Neuronal stem cell (in vitro differentiated cells): ENCODE measurements around the gene ACVR1B.
A peak's percentile ranks its signal among the peaks of the same experiment; 100 is the strongest.

ENCODE experiments used
- DNase-seq: peaks from one replicate; pipeline ENCODE4 v3.0.0-alpha.2; 2013; ENCODE audit warnings: low spot score
- H2AFZ ChIP-seq: one replicate; pipeline ENCODE4 v1.6.1; 2013; ENCODE audit warnings: mild to moderate bottlenecking, low read length, inconsistent platforms
- H2AK5ac ChIP-seq: 2 replicates; pipeline ENCODE4 v1.6.1; 2013; ENCODE audit warnings: low read depth, mild to moderate bottlenecking, inconsistent platforms, low read length, moderate library complexity, mixed read lengths
- H2BK120ac ChIP-seq: 2 replicates; pipeline ENCODE4 v1.6.1; 2013; ENCODE audit warnings: low read depth, mild to moderate bottlenecking, inconsistent platforms, low read length, moderate library complexity, mixed read lengths
- H2BK12ac ChIP-seq: one replicate; pipeline ENCODE4 v1.6.1; 2013; ENCODE audit warnings: low read length, inconsistent platforms
- H2BK15ac ChIP-seq: 2 replicates; pipeline ENCODE4 v1.6.1; 2013; ENCODE audit warnings: mild to moderate bottlenecking, low read length, inconsistent platforms, mixed read lengths
- H2BK5ac ChIP-seq: one replicate; pipeline ENCODE4 v1.6.1; 2013; ENCODE audit warnings: inconsistent platforms, mild to moderate bottlenecking, low read length, moderate library complexity
- H3K14ac ChIP-seq: one replicate; pipeline ENCODE4 v1.6.1; 2013; ENCODE audit warnings: low read length, inconsistent platforms
- H3K18ac ChIP-seq: 2 replicates; pipeline ENCODE4 v1.6.1; 2013; ENCODE audit warnings: low read length, inconsistent platforms
- H3K23ac ChIP-seq: 2 replicates; pipeline ENCODE4 v1.6.1; 2013; ENCODE audit warnings: low read depth, mild to moderate bottlenecking, mixed read lengths, low read length, inconsistent platforms; ENCODE audit not compliant: poor library complexity
- H3K27ac ChIP-seq: replicated peaks from 3 replicates; pipeline ENCODE4 v1.5.1; 2013; ENCODE audit warnings: low read length, inconsistent platforms
- H3K27me3 ChIP-seq, 3 experiments: 2 replicates each; pipeline ENCODE4 v1.6.1; 2013; ENCODE audit warnings: low read length in 3 of 3, mild to moderate bottlenecking in 2 of 3, inconsistent platforms in 1 of 3, low read depth in 1 of 3, mixed read lengths in 1 of 3, moderate library complexity in 1 of 3; ENCODE audit not compliant: control insufficient read depth in 3 of 3, insufficient read depth in 3 of 3
- H3K36me3 ChIP-seq, 2 donors: replicated peaks in 1 of 2; 2 replicates each; pipeline ENCODE4 v1.6.1; 2013; ENCODE audit warnings: low read length in 2 of 2; ENCODE audit not compliant: control insufficient read depth in 2 of 2, insufficient read depth in 2 of 2
- H3K4ac ChIP-seq: 2 replicates; pipeline ENCODE4 v1.6.1; 2013; ENCODE audit warnings: inconsistent platforms, mild to moderate bottlenecking, low read length, moderate library complexity
- H3K4me1 ChIP-seq, 2 donors: 1 replicate in 1 of 2; 2 replicates in 1 of 2; pipeline ENCODE4 v1.6.1; 2013; ENCODE audit warnings: low read length in 2 of 2, low read depth in 1 of 2; ENCODE audit not compliant: control insufficient read depth in 2 of 2, insufficient read depth in 1 of 2
- H3K4me2 ChIP-seq: one replicate; pipeline ENCODE4 v1.6.1; 2013; ENCODE audit warnings: mild to moderate bottlenecking, low read length, inconsistent platforms; ENCODE audit not compliant: insufficient read depth, poor library complexity, severe bottlenecking
- H3K4me3 ChIP-seq, 2 donors: 2 replicates each; pipeline ENCODE4 v1.5.1; 2013; ENCODE audit warnings: low read length in 2 of 2, mild to moderate bottlenecking in 2 of 2, inconsistent platforms in 1 of 2, moderate library complexity in 1 of 2
- H3K79me1 ChIP-seq: one replicate; pipeline ENCODE4 v1.6.1; 2013; ENCODE audit warnings: low read depth, mild to moderate bottlenecking, inconsistent platforms, low read length, moderate library complexity
- H3K9ac ChIP-seq: one replicate; pipeline ENCODE4 v1.6.1; 2013; ENCODE audit warnings: mild to moderate bottlenecking, low read depth, low read length, inconsistent platforms; ENCODE audit not compliant: poor library complexity
- H3K9me3 ChIP-seq, 2 donors: replicated peaks in 1 of 2; 2 replicates each; pipeline versions ENCODE3 to v1.6.1; 2013; ENCODE audit warnings: low read length in 2 of 2, mild to moderate bottlenecking in 2 of 2, inconsistent platforms in 1 of 2, low read depth in 1 of 2, mixed read lengths in 1 of 2, moderate library complexity in 1 of 2; ENCODE audit not compliant: control insufficient read depth in 2 of 2, insufficient read depth in 1 of 2
- H4K8ac ChIP-seq: one replicate; pipeline ENCODE4 v1.6.1; 2013; ENCODE audit warnings: low read depth, mild to moderate bottlenecking, inconsistent platforms, low read length, moderate library complexity
- H4K91ac ChIP-seq: one replicate; pipeline ENCODE4 v1.6.1; 2013; ENCODE audit warnings: low read length, low read depth, mild to moderate bottlenecking, inconsistent platforms; ENCODE audit not compliant: poor library complexity
- WGBS, 2 donors: extraction: QIAGEN DNeasy Blood & Tissue Kit; methylation state at CpG; one replicate each; pipeline ENCODE4 v1.1.7; 2013; ENCODE audit warnings: missing lambda C conversion rate in 2 of 2, mixed read lengths in 1 of 2; ENCODE audit not compliant: insufficient read length in 2 of 2, insufficient replicate concordance in 1 of 2; ENCODE audit errors: extremely low coverage in 2 of 2; 5-methylcytosine and 5-hydroxymethylcytosine counted together

Gene ACVR1B

DNA sequence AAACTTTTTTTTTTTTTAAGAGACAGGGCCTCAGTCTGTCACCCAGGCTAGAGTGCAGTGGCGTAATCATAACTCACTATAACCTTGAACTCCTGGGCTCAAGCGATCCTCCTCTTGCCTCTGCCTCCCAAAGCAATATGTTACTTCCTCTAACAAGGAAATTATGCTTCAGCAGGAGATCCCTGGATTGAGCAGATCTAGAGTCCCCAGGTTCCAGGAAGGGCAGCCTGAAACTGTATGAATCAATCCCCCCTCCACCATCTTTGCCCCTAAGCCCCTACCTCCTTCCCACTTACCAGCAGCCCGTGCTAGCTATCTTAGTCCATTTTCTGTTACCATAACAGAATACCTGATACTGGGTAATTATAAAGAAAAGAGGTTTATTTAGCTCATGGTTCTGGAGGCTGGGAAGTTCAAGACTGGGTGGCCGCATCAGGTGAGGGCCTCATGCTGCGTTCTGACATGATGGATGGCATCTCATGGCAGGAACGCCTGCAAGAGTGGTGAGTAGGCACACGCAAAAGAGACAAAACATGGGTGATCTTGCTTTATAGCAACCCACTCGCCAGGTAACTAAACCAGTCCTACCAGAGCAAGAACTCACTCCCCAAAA, 60.2 kb downstream of the ACVR1B start:
- H3K9ac ChIP-seq: no peak overlapping the region
- peak overlapping the region; percentile 31 for H2AK5ac ChIP-seq
- no peak overlapping the region for H2BK120ac ChIP-seq
- H3K4me2 ChIP-seq: no peak overlapping the region
- no peak overlapping the region for H3K23ac ChIP-seq
- WGBS, 2 donors: no CpG with 5 or more reads among the region's 8 CpGs
- H2BK15ac ChIP-seq: no peak overlapping the region
- H3K36me3 ChIP-seq: peaks cover 6 to 38% of the 10 kb centered on the region in 2 donors
- peaks cover 16 to 20% of the 10 kb centered on the region in 2 donors for H3K4me1 ChIP-seq
- H3K14ac ChIP-seq: no peak overlapping the region
- H3K79me1 ChIP-seq: no peaks in the 10 kb centered on the region
- peaks cover 0 to 22% (median 0%) of the 10 kb centered on the region in 3 experiments for H3K27me3 ChIP-seq
- H3K4me3 ChIP-seq: no peak overlapping the region
- no peak overlapping the region for H2AFZ ChIP-seq
- no peak for DNase-seq
- no peak overlapping the region for H4K8ac ChIP-seq
- no peak overlapping the region for H2BK5ac ChIP-seq
- H2BK12ac ChIP-seq: no peak overlapping the region
- H3K4ac ChIP-seq: no peak overlapping the region
- H3K9me3 ChIP-seq: peaks cover 4 to 14% of the 10 kb centered on the region in 2 donors
- H3K27ac ChIP-seq: no peak overlapping the region
- no peak overlapping the region for H4K91ac ChIP-seq
- no peak overlapping the region for H3K18ac ChIP-seq

DNA sequence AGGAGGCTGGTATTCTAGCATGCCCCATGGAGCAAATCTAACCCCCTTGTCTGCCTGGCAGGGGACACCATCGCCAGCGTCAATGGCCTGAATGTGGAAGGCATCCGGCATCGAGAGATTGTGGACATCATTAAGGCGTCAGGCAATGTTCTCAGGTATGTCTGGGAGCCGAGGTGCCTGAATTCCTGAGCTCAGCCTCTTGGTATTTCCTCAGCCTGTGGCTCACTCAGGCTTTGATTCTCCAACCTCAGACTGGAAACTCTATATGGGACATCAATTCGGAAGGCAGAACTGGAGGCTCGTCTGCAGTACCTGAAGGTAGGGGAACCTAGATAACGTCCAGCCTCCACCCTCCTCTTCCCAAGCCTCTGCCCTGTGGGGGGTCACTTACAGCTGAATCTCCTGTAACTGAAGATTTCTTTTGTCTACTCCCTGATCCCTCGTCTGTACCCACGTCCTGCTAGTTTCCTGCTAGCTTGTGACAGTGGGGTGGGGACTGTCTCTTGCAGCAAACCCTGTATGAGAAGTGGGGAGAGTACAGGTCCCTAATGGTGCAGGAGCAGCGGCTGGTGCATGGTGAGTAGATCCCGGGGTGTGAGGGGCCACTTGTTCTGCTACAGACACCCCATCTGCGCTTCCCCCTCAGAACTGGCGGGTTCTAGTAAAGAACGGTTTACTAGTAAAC, 62.3 kb downstream of the ACVR1B start:
- Histone ChIP-seq H2BK12ac (no peak overlapping the region), H3K4me3 (no peak overlapping the region), H3K36me3 (peaks cover 6 to 38% of the 10 kb centered on the region in 2 donors), H3K23ac (peak overlapping the region; percentile 8), H2BK5ac (peak overlapping the region; percentile 67), H3K27me3 (peaks cover 0 to 5% (median 0%) of the 10 kb centered on the region in 3 experiments), H3K18ac (no peak overlapping the region), H3K4me2 (no peak overlapping the region), H4K91ac (no peak overlapping the region), H2AFZ (no peak overlapping the region), H2BK15ac (no peak overlapping the region), H3K14ac (no peak overlapping the region), H2AK5ac (peak overlapping the region; percentile 56), H3K4me1 (peaks cover 16 to 20% of the 10 kb centered on the region in 2 donors), H3K4ac (no peak overlapping the region), H2BK120ac (no peak overlapping the region), H3K27ac (no peak overlapping the region), H3K9me3 (peaks cover 4 to 14% of the 10 kb centered on the region in 2 donors), H3K79me1 (no peaks in the 10 kb centered on the region), H4K8ac (no peak overlapping the region), H3K9ac (peak overlapping the region; percentile 12)
- DNase-seq: no peak
- WGBS, 2 donors: no CpG with 5 or more reads among the region's 16 CpGs

DNA sequence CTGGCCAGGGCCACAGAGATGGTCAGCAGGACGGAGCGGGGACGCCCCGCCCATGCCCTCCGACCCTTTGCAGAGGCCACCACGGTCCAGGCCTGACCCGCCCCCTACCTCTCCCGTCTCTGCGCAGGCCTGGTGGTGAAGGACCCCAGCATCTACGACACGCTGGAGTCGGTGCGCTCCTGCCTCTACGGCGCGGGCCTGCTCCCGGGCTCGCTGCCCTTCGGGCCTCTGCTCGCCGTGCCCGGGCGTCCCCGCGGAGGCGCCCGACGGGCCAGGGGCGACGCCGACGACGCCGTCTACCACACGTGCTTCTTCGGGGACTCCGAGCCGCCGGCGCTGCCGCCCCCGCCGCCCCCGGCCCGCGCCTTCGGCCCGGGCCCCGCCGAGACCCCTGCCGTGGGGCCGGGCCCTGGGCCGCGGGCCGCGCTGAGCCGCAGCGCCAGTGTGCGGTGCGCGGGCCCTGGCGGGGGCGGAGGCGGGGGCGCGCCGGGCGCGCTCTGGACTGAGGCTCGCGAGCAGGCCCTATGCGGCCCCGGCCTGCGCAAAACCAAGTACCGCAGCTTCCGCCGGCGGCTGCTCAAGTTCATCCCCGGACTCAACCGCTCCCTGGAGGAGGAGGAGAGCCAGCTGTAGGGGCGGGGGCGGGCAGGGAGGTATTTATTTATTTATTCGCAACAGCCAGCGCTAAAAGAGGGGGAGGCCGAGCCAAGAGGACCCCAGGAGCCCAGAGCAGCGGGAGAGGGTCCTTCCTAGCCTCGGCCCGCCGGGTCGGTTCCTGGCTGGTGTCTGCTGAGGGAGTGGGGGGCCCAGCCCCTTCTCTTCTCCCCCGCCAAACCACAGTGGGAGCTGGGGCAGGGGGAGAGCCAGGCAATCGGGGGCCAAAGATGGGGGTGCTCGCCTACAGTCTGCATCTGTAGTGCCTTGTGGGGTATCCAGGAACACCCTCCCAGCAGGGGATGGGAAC, 63.4 kb downstream of the ACVR1B start:
- Histone ChIP-seq H3K36me3 (peaks cover 6 to 38% of the 10 kb centered on the region in 2 donors), H3K4me1 (peaks cover 10 to 15% of the 10 kb centered on the region in 2 donors), H3K14ac (no peak overlapping the region), H2BK12ac (no peak overlapping the region), H3K4me2 (peak overlapping the region; percentile 11), H2AFZ (no peak overlapping the region), H4K8ac (no peak overlapping the region), H3K23ac (no peak overlapping the region), H2BK120ac (no peak overlapping the region), H3K4me3 (peak overlapping the region in 1 of 2 donors; percentile 42), H4K91ac (no peak overlapping the region), H2BK15ac (no peak overlapping the region), H3K4ac (no peak overlapping the region), H3K9me3 (peaks cover 4 to 14% of the 10 kb centered on the region in 2 donors), H3K27ac (no peak overlapping the region), H2AK5ac (peak overlapping the region; percentile 28), H3K9ac (peak overlapping the region; percentile 16), H2BK5ac (no peak overlapping the region), H3K27me3 (peaks cover 0 to 5% (median 0%) of the 10 kb centered on the region in 3 experiments), H3K18ac (peak overlapping the region; percentile 57), H3K79me1 (no peaks in the 10 kb centered on the region)
- no peak for DNase-seq
- WGBS, 2 donors: no CpG with 5 or more reads among the region's 93 CpGs
